GM21528 (cell line): ENCODE data around the gene ANKEF1.
A peak's percentile ranks its signal among the peaks of the same experiment; 100 is the strongest.
"Not testable (repeated sequence)": the region's sequence is repeated elsewhere in the genome, so short reads cannot be mapped to it uniquely, and the experiment has no call there.

Experiments
- ATAC-seq: cut with Tn5 transposase; IDR thresholded peaks from one replicate; pipeline ENCODE4 v1.9.1; 2021; ENCODE audit warnings: mild to moderate bottlenecking, moderate library complexity; ENCODE audit not compliant: unreplicated experiment, low FRiP score

The ANKEF1 gene

DNA sequence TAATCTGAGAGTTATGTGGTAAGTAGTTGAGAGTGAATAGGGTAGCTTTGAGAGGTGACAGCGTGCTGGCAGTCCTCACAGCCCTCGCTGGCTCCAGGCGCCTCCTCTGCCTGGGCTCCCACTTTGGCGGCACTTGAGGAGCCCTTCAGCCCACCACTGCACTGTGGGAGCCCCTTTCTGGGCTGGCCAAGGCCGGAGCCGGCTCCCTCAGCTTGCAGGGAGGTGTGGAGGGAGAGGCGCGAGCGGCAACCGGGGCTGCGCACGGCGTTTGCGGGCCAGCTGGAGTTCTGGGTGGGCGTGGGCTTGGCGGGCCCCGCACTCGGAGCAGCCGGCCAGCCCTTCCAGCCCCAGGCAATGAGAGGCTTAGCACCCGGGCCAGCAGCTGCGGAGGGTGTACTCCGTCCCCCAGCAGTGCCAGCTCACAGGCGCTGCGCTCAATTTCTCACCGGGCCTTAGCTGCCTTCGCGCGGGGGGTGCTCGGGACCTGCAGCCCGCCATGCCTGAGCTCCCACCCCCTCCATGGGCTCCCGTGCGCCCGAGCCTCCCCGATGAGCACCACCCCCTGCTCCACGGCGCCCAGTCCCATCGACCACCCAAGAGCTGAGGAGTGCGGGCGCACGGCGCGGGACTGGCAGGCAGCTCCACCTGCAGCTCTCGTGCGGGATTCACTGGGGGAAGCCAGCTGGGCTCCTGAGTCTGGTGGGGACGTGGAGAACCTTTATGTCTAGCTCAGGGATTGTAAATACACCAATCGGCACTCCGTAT is 3.2 kb upstream of the ANKEF1 start:
- not testable (repeated sequence) for ATAC-seq

- not testable (repeated sequence) for ATAC-seq
Observed at GRCh38 chr20:10032269-10032668, 2.5 kb upstream of the ANKEF1 start.

- no peak for ATAC-seq
Observed at GRCh38 chr20:10033905-10034650, 709 bp upstream of the ANKEF1 start.

DNA sequence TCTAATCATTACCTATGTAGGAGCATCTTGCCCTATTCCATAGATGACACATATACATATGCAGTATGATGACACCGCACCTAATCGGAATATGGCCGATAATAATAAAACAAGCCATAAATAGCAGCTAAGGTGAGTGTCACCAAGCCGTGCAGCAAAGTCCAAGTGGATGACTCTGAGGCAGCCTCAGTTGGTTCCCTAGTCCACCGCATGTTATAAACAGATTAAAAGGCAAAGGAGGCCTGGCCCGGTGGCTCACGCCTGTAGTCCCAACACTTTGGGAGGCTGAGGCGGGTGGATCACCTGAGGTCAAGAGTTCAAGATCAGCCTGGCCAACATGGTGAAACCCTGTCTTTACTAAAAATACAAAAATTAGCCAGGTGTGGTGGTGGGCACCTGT is 1.5 kb downstream of the ANKEF1 start:
- not testable (repeated sequence) for ATAC-seq

DNA sequence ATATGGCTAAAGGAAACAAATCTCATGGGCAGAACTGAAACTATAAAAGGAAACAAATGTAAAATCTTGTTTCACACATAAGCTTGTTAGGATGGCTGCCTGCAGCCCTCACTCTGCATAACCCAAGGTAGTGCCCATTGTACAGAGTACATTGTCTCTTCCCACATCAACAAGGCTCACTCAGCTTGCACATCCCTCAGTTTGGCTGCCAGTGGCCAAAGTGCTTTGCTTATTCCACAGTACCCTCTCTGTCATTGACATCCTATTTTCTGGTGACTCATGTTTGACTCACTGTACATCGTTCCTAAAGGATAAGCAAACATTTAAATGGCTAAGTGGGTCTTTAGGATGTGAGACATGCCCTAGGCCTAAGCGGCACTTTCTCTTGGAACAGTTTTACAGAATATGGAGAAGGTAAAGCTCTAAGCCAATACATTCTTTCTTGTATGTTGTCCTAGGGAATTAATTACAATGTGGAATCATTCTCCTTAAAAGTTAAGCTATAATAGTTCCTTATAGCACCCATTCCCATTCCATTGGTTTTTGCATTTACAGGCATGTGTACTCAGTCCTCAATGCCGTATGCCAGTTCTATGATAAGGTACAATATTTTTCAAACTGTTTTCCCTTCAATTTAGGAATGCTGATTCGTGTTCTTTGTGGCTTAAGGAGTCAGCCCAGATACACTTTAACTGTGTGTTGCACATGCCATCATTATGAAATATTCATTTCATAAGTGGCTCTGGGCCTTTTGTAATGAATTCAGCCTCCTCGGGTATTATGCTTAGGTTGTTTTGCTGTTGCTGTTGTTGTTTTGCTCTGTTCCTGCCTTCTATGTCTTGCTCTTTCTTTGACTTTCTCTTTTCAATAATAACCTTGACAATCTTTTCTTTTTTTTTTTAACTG is 5.5 kb downstream of the ANKEF1 start:
- ATAC-seq = peak; percentile 58

GRCh38 chr20:10042086-10042485 is 7.3 kb downstream of the ANKEF1 start:
- no peak for ATAC-seq

DNA sequence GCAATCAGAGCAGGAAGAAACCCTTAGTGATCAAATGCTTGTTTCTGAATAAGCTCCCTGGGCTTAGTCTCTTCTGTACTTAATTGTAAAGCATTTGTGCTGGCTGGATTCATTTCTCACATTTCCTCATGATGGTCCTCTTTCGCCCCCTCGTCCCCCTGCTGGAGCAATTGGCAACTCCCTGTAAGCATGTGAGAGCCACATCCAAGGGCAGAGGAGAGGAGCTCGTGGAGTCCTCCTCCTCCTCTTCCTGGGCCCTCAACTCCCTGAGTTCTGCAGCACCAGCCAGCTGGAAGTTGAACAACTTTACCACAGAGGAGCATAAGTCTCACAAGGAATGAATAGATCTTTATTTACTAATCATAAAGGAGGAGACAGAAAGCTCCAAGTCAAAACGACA is 12.6 kb downstream of the ANKEF1 start:
- no peak for ATAC-seq

GRCh38 chr20:10051185-10051584 is 16.4 kb downstream of the ANKEF1 start:
- no peak for ATAC-seq

DNA sequence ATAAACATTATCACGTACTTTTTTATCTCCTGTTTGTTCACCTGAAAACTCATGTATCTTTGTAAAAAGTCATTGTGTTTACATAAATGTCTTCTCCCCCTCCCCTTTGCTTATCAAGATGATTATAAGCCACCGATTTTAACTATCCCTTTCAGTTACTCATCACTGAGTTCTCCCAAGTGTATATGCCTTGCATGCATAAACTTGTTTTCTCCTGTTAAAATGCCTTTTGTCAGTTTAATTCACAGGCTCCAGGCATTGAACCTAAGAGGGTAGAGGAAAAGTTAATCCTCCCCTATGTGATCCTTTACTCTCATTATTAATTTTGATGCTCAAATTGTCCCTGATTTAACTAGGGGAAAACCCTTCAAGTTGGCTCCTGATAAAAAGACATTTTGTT is 24.2 kb downstream of the ANKEF1 start:
- no peak for ATAC-seq

DNA sequence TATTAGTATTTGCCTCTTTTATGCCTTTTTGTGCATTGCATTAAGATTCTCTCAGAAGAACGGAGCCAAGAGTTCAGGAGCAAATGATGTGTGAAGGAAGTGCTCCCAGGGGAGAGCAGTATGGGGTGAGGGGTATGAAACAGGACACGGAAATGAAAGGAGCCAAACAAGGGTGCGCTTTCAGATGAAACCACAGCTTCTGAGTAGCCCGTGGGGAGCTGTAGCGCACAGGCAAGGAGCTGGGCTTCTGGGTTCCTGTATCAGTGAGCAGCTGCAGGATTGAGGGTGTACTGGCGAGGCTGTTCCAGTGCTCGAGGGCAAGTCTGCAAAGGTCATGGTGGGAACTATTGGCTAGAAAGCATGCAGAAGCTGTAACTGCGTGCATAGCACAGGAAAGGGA is 25.4 kb downstream of the ANKEF1 start:
- ATAC-seq = peak; percentile 82

- no peak for ATAC-seq
Observed at GRCh38 chr20:10061641-10062040, 26.9 kb downstream of the ANKEF1 start.

- no peak for ATAC-seq
Observed at GRCh38 chr20:10063482-10063881, 28.7 kb downstream of the ANKEF1 start.

- ATAC-seq = no peak
Observed at GRCh38 chr20:10064611-10065010, 29.8 kb downstream of the ANKEF1 start.

GRCh38 chr20:10065154-10065833 is 30.5 kb downstream of the ANKEF1 start:
- no peak for ATAC-seq

DNA sequence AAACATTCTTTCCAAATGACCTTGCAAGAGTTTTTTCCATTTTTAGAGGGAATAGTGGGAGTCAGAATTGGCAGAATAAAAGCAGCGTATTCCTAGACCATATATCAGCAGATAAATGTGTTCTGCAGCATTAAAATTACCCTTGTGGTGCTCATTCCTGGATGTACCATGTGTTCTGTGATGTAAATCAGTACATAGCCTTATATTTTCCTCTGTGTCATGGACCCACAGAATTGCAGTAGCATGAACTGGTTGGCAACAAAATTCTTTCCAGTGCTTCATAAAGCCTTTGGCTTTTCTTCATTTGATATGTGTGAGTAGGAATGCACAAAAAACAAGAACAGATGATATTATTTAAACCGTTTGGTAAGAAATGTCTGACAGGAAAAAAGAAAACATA is 32.5 kb downstream of the ANKEF1 start:
- no peak for ATAC-seq

GRCh38 chr20:10074513-10074912 is 39.7 kb downstream of the ANKEF1 start:
- no peak for ATAC-seq

DNA sequence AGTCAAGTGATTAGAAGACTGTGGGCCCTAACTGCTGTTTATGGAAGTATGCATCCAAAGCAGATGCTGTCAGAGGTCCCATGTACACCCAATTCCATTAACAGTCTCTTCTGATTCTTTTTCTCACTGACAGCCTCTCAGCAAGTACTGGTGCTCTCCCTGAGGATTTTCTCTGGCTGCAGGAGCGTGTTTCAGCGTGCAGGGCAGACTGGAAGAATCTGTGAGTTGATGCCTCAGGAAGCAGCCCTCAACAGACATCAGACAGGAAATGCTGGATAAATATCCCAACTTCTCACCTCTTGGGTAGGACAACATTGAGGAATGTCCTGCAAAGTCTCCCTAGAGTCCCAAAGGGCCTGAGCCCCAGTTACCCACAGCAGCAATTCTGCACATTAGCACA is 40.8 kb downstream of the ANKEF1 start:
- no peak for ATAC-seq

DNA sequence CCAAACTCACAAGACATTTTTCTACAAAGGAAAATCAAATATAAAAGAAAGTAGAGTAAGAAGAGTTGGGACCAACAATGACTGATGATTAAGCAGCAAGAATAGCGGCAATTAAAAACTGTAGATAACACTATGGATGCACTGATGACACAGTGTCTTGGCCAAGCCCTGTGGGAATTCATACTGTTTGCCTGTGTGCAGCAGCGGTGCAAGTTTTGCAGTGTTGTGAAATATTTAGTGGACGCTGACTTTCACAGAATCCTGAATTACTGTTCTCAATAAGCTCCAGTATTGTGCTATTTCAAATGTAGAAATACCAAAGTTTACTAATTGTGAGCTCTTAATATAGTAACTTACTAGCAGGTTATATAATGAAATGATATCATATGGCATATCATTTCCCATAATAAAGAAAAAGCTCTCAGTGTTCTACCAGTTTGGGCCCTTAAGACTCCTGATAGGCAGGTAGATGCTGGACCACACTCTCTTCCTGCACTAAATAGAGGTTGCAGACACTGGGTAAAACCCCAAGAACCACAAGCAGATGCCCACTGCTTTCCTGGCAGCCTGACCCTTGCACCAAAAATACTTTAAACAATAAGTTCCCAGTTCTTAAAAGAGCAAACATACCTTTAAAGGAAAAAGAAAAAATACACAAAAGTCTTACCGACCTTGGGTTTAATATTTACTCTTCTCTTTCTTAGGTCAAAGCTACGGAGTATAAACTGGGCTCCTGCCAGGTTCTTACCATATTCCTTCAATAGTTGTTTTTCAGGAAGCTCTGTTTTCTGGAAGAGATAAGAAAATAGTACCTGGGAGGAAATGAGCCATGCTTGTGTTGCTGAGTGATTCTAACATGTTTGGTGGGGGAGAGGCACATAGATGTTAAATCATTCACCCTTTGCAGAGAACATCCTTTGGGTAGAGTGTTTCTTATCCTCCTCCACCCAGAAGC is 41.6 kb downstream of the ANKEF1 start:
- no peak for ATAC-seq

- ATAC-seq = no peak
Observed at GRCh38 chr20:10077081-10077471, 42.3 kb downstream of the ANKEF1 start.
